Neural cell (in vitro differentiated cells): ENCODE results near the gene INSYN2B.

Experiments
- EZH2 ChIP-seq: fragments of 200-600, 300-800 bp; shearing (Covaris generic), sonication (generic); IDR thresholded peaks from 2 replicates; pipeline ENCODE4 v1.6.1; 2014; ENCODE audit warnings: antibody characterized with exemption, low read length, borderline replicate concordance, mild to moderate bottlenecking; ENCODE audit not compliant: insufficient read depth, poor library complexity, severe bottlenecking
- MXI1 ChIP-seq: fragments of 450-650 bp; conservative IDR thresholded peaks from 2 replicates; pipeline ENCODE4 v1.6.1; 2014; ENCODE audit warnings: antibody characterized with exemption, mild to moderate bottlenecking; ENCODE audit not compliant: poor library complexity, severe bottlenecking
- SMC3 ChIP-seq: fragments of 450-650 bp; conservative IDR thresholded peaks from 2 replicates; pipeline ENCODE4 v1.6.1; 2014; ENCODE audit warnings: antibody characterized with exemption, mild to moderate bottlenecking, moderate library complexity; ENCODE audit not compliant: poor library complexity
- TAF1 ChIP-seq: IDR thresholded peaks from 2 replicates; pipeline ENCODE4 v1.6.1; 2012; ENCODE audit warnings: low read depth
- TF ChIP-seq, protein P1 (sequence below): fragments of 450-650 bp; IDR thresholded peaks from 2 replicates; pipeline ENCODE4 v1.5.1; 2014; ENCODE audit warnings: antibody characterized with exemption, mild to moderate bottlenecking, moderate library complexity; ENCODE audit not compliant: poor library complexity, severe bottlenecking
- TF ChIP-seq, protein P2 (sequence below): IDR thresholded peaks from 2 replicates; pipeline ENCODE4 v1.6.1; 2012; ENCODE audit warnings: borderline replicate concordance

DNA sequence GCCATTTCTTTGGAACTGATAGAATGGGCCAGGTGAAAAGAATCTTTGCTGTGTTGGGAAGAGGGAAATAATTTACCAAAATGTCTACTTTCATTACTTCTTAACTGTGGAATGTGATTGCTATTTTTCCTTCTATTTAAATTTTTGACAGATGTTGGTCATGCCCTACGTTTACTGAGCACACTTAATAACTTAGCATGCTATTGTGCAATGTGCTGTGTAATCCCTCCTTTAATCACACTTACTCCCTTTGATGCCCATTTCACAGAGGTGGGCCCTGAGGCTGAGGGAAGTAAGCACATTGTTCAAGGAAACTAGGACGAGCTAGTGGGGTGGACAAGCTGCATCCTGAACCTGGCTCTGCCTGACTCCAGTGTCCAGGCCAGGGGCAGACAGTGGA, 47.8 kb upstream of the INSYN2B start:
- TF ChIP-seq EZH2 = no peak
- TF ChIP-seq SMC3 = no peak
- TF ChIP-seq, protein P1, sequence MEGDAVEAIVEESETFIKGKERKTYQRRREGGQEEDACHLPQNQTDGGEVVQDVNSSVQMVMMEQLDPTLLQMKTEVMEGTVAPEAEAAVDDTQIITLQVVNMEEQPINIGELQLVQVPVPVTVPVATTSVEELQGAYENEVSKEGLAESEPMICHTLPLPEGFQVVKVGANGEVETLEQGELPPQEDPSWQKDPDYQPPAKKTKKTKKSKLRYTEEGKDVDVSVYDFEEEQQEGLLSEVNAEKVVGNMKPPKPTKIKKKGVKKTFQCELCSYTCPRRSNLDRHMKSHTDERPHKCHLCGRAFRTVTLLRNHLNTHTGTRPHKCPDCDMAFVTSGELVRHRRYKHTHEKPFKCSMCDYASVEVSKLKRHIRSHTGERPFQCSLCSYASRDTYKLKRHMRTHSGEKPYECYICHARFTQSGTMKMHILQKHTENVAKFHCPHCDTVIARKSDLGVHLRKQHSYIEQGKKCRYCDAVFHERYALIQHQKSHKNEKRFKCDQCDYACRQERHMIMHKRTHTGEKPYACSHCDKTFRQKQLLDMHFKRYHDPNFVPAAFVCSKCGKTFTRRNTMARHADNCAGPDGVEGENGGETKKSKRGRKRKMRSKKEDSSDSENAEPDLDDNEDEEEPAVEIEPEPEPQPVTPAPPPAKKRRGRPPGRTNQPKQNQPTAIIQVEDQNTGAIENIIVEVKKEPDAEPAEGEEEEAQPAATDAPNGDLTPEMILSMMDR = no peak
- TF ChIP-seq, protein P2, sequence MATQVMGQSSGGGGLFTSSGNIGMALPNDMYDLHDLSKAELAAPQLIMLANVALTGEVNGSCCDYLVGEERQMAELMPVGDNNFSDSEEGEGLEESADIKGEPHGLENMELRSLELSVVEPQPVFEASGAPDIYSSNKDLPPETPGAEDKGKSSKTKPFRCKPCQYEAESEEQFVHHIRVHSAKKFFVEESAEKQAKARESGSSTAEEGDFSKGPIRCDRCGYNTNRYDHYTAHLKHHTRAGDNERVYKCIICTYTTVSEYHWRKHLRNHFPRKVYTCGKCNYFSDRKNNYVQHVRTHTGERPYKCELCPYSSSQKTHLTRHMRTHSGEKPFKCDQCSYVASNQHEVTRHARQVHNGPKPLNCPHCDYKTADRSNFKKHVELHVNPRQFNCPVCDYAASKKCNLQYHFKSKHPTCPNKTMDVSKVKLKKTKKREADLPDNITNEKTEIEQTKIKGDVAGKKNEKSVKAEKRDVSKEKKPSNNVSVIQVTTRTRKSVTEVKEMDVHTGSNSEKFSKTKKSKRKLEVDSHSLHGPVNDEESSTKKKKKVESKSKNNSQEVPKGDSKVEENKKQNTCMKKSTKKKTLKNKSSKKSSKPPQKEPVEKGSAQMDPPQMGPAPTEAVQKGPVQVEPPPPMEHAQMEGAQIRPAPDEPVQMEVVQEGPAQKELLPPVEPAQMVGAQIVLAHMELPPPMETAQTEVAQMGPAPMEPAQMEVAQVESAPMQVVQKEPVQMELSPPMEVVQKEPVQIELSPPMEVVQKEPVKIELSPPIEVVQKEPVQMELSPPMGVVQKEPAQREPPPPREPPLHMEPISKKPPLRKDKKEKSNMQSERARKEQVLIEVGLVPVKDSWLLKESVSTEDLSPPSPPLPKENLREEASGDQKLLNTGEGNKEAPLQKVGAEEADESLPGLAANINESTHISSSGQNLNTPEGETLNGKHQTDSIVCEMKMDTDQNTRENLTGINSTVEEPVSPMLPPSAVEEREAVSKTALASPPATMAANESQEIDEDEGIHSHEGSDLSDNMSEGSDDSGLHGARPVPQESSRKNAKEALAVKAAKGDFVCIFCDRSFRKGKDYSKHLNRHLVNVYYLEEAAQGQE = no peak
- no peak for TF ChIP-seq TAF1
- no peak for TF ChIP-seq MXI1
